HG03378 (cell line): Measurements from ENCODE around the gene NCOA5.
"Not testable (repeated sequence)": the region's sequence is repeated elsewhere in the genome, so short reads cannot be mapped to it uniquely, and the experiment has no call there.

Experiments used
- ATAC-seq: cut with Tn5 transposase; IDR thresholded peaks from one replicate; pipeline ENCODE4 v1.9.1; 2021; ENCODE audit warnings: mild to moderate bottlenecking, moderate library complexity; ENCODE audit not compliant: unreplicated experiment

The NCOA5 gene

GRCh38 chr20:46099491-46100287 lies 9.9 kb upstream of the NCOA5 start:
- no peak for ATAC-seq

- ATAC-seq: no peak
These were observed 3.8 kb upstream of the NCOA5 start for GRCh38 chr20:46093531-46093930.

GRCh38 chr20:46091622-46092535 lies 2.1 kb upstream of the NCOA5 start:
- ATAC-seq: not testable (repeated sequence)

- peak; percentile 23 for ATAC-seq
These were observed 670 bp downstream of the NCOA5 start for GRCh38 chr20:46089167-46089416.

GRCh38 chr20:46088409-46089166 lies 1.2 kb downstream of the NCOA5 start:
- peak; percentile 3 for ATAC-seq

GRCh38 chr20:46087161-46087560 lies 2.6 kb downstream of the NCOA5 start:
- no peak for ATAC-seq

- ATAC-seq: no peak
These were observed 4.4 kb downstream of the NCOA5 start for GRCh38 chr20:46085179-46085851.

GRCh38 chr20:46084805-46085178 lies 5.0 kb downstream of the NCOA5 start:
- no peak for ATAC-seq

GRCh38 chr20:46083531-46084061 lies 6.2 kb downstream of the NCOA5 start:
- ATAC-seq: no peak

GRCh38 chr20:46083101-46083500 lies 6.7 kb downstream of the NCOA5 start:
- no peak for ATAC-seq

- no peak for ATAC-seq
These were observed 8.7 kb downstream of the NCOA5 start for GRCh38 chr20:46081074-46081473.

GRCh38 chr20:46078954-46079353 lies 10.8 kb downstream of the NCOA5 start:
- no peak for ATAC-seq

GRCh38 chr20:46077642-46078305 lies 12.0 kb downstream of the NCOA5 start:
- no peak for ATAC-seq

- ATAC-seq: no peak
These were observed 13.0 kb downstream of the NCOA5 start for GRCh38 chr20:46076806-46077205.

GRCh38 chr20:46074006-46074405 lies 15.8 kb downstream of the NCOA5 start:
- ATAC-seq: no peak

- ATAC-seq: no peak
These were observed 16.3 kb downstream of the NCOA5 start for GRCh38 chr20:46073443-46073842.

- ATAC-seq: no peak
These were observed 16.7 kb downstream of the NCOA5 start for GRCh38 chr20:46073024-46073423.

GRCh38 chr20:46071573-46071972 lies 18.2 kb downstream of the NCOA5 start:
- no peak for ATAC-seq

- no peak for ATAC-seq
These were observed 19.4 kb downstream of the NCOA5 start for GRCh38 chr20:46070215-46070900.

GRCh38 chr20:46065691-46066090 lies 24.1 kb downstream of the NCOA5 start:
- ATAC-seq: no peak
